ENCODE results near the gene CCT6A. TPM values are rescaled to one million over a fixed set of nuclear protein-coding genes. Genes with fewer than 3 reads are reported as not detected.

Gene CCT6A
- total and polyA plus RNA-seq, 9 of the 15 experiments (the other 6 are each of a cell fraction or from before 2014, with no cell fraction given) = 244 to 708 (median 387) TPM

DNA sequence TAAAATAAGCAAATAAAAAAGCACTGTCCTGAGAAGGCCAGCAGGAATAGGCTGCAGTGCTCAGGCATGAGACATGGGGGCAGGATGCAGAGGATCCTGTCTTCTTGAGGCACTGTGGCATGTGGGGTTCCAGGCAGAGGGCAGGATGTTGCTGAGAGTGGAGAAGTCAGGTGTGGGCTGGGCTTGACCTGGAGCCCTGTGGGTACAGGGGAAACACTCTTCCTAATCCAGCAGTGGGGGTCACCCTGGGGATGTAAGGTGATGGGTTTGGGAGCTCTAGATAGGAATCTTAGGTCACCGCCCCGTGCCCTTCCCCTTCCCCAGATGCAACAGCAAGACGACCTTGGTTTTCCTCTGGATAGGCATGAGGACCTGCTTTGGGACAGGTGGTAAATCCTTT lies 26.1 kb downstream of the CCT6A start:
- no peak for DNase-seq (ENCODE audit: extremely low read depth in 1 of 4, low spot score in 3 of 4)
- TF ChIP-seq RBM39 (optimal IDR thresholded peaks at IDR 0.05; ENCODE audit: low read depth, low read length) = no peak
- TF ChIP-seq NCOA2 (IDR thresholded peaks at IDR 0.05; ENCODE audit: partially characterized antibody in 2 of 2) = no peak
- TF ChIP-seq POLR2A (conservative IDR thresholded peaks at IDR 0.05) = 0 out of 2 replicates have a peak, but pooled peaks have one; percentile 26

DNA sequence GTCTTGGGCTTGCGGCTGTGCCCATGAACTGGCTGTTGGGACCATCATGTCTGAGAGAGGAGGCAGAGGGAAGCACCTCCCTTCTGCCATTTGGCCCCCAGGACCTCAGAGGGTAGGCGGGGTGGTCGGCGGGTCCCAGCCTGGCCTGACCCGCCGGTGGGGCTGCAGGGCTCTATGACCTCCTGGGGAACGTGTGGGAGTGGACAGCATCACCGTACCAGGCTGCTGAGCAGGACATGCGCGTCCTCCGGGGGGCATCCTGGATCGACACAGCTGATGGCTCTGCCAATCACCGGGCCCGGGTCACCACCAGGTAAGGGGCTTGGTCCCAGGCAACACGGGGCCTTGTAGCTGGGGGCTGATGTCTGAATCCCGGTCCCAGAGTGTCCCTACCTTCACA lies 26.6 kb downstream of the CCT6A start:
- Histone ChIP-seq H3K9me1 (ENCODE audit: control insufficient read depth, insufficient read depth, low read length) (no peaks in the 10 kb centered on the region), H3K4me2 (ENCODE audit: insufficient read depth, low read length) (no peak overlapping the region), H3K27ac (ENCODE audit: extremely low read depth, low read depth, low read length) (no peak overlapping the region), H3K4me3 (no peak overlapping the region), H3K79me2 (ENCODE audit: control insufficient read depth, insufficient read depth, low read length) (no peaks in the 10 kb centered on the region), H3K27me3 (ENCODE audit: control insufficient read depth in 2 of 2, insufficient read depth in 2 of 2, low read length in 2 of 2) (no peaks in the 10 kb centered on the region), H4K20me1 (replicated peaks; ENCODE audit: control insufficient read depth, insufficient read depth, low read length) (no peaks in the 10 kb centered on the region), H3K36me3 (ENCODE audit: control insufficient read depth, insufficient read depth, low read length) (peaks cover 41% of the 10 kb centered on the region; the same call in 1 of the 3 replicates), H3K9ac (ENCODE audit: insufficient read depth in 1 of 2, low read depth in 2 of 2, low read length in 2 of 2) (no peak overlapping the region), H2AFZ (ENCODE audit: low read depth, low read length) (no peak overlapping the region), H3K9me3 (replicated peaks; ENCODE audit: control insufficient read depth, insufficient read depth, low read depth, low read length) (no peaks in the 10 kb centered on the region), H3K4me1 (replicated peaks in 1 of 2; ENCODE audit: control insufficient read depth in 2 of 2, insufficient read depth in 2 of 2, low read length in 2 of 2) (peaks cover 0 to 9% of the 10 kb centered on the region in 2 experiments; a peak in 2 of 5 replicates)
- DNase-seq (ENCODE audit: extremely low read depth in 1 of 4, low spot score in 3 of 4) (peak in 2 of 4 experiments; percentile 10 to 11), FAIRE-seq (no peak), ATAC-seq (no peak)
- intact Hi-C loops (cut with micrococcal nuclease) (no loop called here), in situ Hi-C loops (cut with MboI) (no loop called here)
- TF ChIP-seq KAT8 (IDR thresholded peaks at IDR 0.05; ENCODE audit: low read depth) (no peak), SMAD2 (IDR thresholded peaks at IDR 0.05; ENCODE audit: low read depth, low read length) (no peak), RBM22 (IDR thresholded peaks at IDR 0.05; ENCODE audit: low read depth, low read length, poor library complexity, severe bottlenecking) (peak; percentile 45), RBFOX2 (IDR thresholded peaks at IDR 0.05; ENCODE audit: low read depth, low read length) (0 out of 2 replicates have a peak, but pooled peaks have one; percentile 26), ZBED1 (IDR thresholded peaks at IDR 0.05) (no peak), POLR2G (IDR thresholded peaks at IDR 0.05; ENCODE audit: low read depth, low read length) (peak; percentile 68)
- TF ChIP-seq, protein P1, sequence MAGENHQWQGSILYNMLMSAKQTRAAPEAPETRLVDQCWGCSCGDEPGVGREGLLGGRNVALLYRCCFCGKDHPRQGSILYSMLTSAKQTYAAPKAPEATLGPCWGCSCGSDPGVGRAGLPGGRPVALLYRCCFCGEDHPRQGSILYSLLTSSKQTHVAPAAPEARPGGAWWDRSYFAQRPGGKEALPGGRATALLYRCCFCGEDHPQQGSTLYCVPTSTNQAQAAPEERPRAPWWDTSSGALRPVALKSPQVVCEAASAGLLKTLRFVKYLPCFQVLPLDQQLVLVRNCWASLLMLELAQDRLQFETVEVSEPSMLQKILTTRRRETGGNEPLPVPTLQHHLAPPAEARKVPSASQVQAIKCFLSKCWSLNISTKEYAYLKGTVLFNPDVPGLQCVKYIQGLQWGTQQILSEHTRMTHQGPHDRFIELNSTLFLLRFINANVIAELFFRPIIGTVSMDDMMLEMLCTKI (IDR thresholded peaks at IDR 0.05; ENCODE audit: partially characterized antibody) = no peak
- ChIA-PET CTCF (ENCODE audit: low intra/inter-chr PET ratio) (no interaction called here), POLR2A (interaction anchor here (0.5 to 1.3 kb wide), 4 partner anchors 13 to 1302 kb away, joined by 3 to 5 read pairs (median 4); no protein-coding TSS in a partner anchor)
- BruUV-seq (replicated peaks) = no TSS peak
- 94% methylated on average over 9 of the region's 16 CpGs for WGBS (ENCODE audit: insufficient coverage, low coverage, missing lambda C conversion rate)

More for the DNA sequence above, 26.1 kb downstream of the CCT6A start:
- Histone ChIP-seq H3K36me3 (ENCODE audit: control insufficient read depth, insufficient read depth, low read length) (peaks cover 47% of the 10 kb centered on the region; the same call in 2 of the 3 replicates), H3K9ac (ENCODE audit: insufficient read depth in 1 of 2, low read depth in 2 of 2, low read length in 2 of 2) (no peak overlapping the region), H3K4me3 (no peak overlapping the region), H3K4me2 (ENCODE audit: insufficient read depth, low read length) (no peak overlapping the region), H3K79me2 (ENCODE audit: control insufficient read depth, insufficient read depth, low read length) (no peaks in the 10 kb centered on the region), H3K27me3 (ENCODE audit: control insufficient read depth in 2 of 2, insufficient read depth in 2 of 2, low read length in 2 of 2) (no peaks in the 10 kb centered on the region), H3K4me1 (replicated peaks in 1 of 2; ENCODE audit: control insufficient read depth in 2 of 2, insufficient read depth in 2 of 2, low read length in 2 of 2) (peaks cover 0 to 9% of the 10 kb centered on the region in 2 experiments; a peak in 1 of 5 replicates), H3K9me3 (replicated peaks; ENCODE audit: control insufficient read depth, insufficient read depth, low read depth, low read length) (no peaks in the 10 kb centered on the region), H4K20me1 (replicated peaks; ENCODE audit: control insufficient read depth, insufficient read depth, low read length) (no peaks in the 10 kb centered on the region), H2AFZ (ENCODE audit: low read depth, low read length) (no peak overlapping the region), H3K9me1 (ENCODE audit: control insufficient read depth, insufficient read depth, low read length) (no peaks in the 10 kb centered on the region), H3K27ac (ENCODE audit: extremely low read depth, low read depth, low read length) (no peak overlapping the region)
- ChIA-PET POLR2A (interaction anchor here (1.3 kb wide), 1 partner anchor 12 kb away, joined by 3 read pairs; no protein-coding TSS in a partner anchor), CTCF (ENCODE audit: low intra/inter-chr PET ratio) (no interaction called here)
- in situ Hi-C loops (cut with MboI) (no loop called here), intact Hi-C loops (cut with micrococcal nuclease) (no loop called here)
- no peak for ATAC-seq
- 63% methylated on average over 1 of the region's 3 CpGs for WGBS (ENCODE audit: insufficient coverage, low coverage, missing lambda C conversion rate)
- no TSS peak for BruUV-seq (replicated peaks)
- FAIRE-seq = no peak
